H9 (cell line): ENCODE measurements around the gene RABGAP1. TPM values are rescaled to one million over a fixed set of nuclear protein-coding genes. Genes with fewer than 3 reads are reported as not detected.
A peak's percentile ranks its signal among the peaks of the same experiment; 100 is the strongest.

Source experiments
- DNase-seq: peaks from one replicate; pipeline ENCODE4 v3.0.0-alpha.2; 2017
- H2AFZ ChIP-seq: one replicate; pipeline ENCODE4 v1.6.1; 2013; ENCODE audit warnings: mild to moderate bottlenecking, low read length, control low read depth, moderate library complexity
- H2AK5ac ChIP-seq: 2 replicates; pipeline ENCODE4 v1.6.1; 2013; ENCODE audit warnings: low read length, control low read depth, mixed read lengths; ENCODE audit not compliant: insufficient read length
- H2BK120ac ChIP-seq: one replicate; pipeline ENCODE4 v1.6.1; 2013; ENCODE audit warnings: low read depth, mild to moderate bottlenecking, low read length, control low read depth, inconsistent platforms; ENCODE audit not compliant: poor library complexity, severe bottlenecking
- H2BK12ac ChIP-seq: 2 replicates; pipeline ENCODE4 v1.6.1; 2013; ENCODE audit warnings: low read length, control low read depth, mixed read lengths, low read depth; ENCODE audit not compliant: insufficient read length
- H2BK15ac ChIP-seq: 2 replicates; pipeline ENCODE4 v1.6.1; 2013; ENCODE audit warnings: low read depth, low read length, control low read depth
- H2BK20ac ChIP-seq: one replicate; pipeline ENCODE4 v1.6.1; 2013; ENCODE audit warnings: low read depth, mild to moderate bottlenecking, low read length, control low read depth, inconsistent platforms; ENCODE audit not compliant: poor library complexity, severe bottlenecking
- H2BK5ac ChIP-seq: 2 replicates; pipeline ENCODE4 v1.6.1; 2013; ENCODE audit warnings: low read length, control low read depth, mixed read lengths; ENCODE audit not compliant: insufficient read length
- H3K14ac ChIP-seq: 2 replicates; pipeline ENCODE4 v1.6.1; 2013; ENCODE audit warnings: low read length, control low read depth; ENCODE audit not compliant: insufficient read depth
- H3K18ac ChIP-seq: 2 replicates; pipeline ENCODE4 v1.6.1; 2013; ENCODE audit warnings: low read depth, mild to moderate bottlenecking, mixed read lengths, low read length, control low read depth; ENCODE audit not compliant: insufficient read length
- H3K23ac ChIP-seq: 2 replicates; pipeline ENCODE4 v1.6.1; 2013; ENCODE audit warnings: low read length, control low read depth, mixed read lengths, low read depth; ENCODE audit not compliant: insufficient read length
- H3K23me2 ChIP-seq: 2 replicates; pipeline ENCODE4 v1.6.1; 2013; ENCODE audit warnings: low read depth, mild to moderate bottlenecking, mixed read lengths, low read length, control low read depth; ENCODE audit not compliant: insufficient read length, poor library complexity, severe bottlenecking
- H3K27ac ChIP-seq: 2 replicates; pipeline ENCODE4 v1.5.1; 2013; ENCODE audit warnings: low read length, control low read depth, mixed read lengths, low read depth; ENCODE audit not compliant: insufficient read length
- H3K27me3 ChIP-seq: 2 replicates; pipeline ENCODE4 v1.6.1; 2013; ENCODE audit warnings: low read length, control low read depth, inconsistent platforms; ENCODE audit not compliant: insufficient read depth
- H3K4ac ChIP-seq: 2 replicates; pipeline ENCODE4 v1.6.1; 2013; ENCODE audit warnings: low read depth, mild to moderate bottlenecking, control low read depth, inconsistent platforms, low read length, moderate library complexity
- H3K4me1 ChIP-seq: 2 replicates; pipeline ENCODE4 v1.6.1; 2013; ENCODE audit warnings: low read length, control low read depth, inconsistent platforms; ENCODE audit not compliant: insufficient read depth
- H3K4me2 ChIP-seq: 2 replicates; pipeline ENCODE4 v1.6.1; 2013; ENCODE audit warnings: low read length, control low read depth, mixed read lengths; ENCODE audit not compliant: insufficient read length, insufficient read depth
- H3K56ac ChIP-seq: 2 replicates; pipeline ENCODE4 v1.6.1; 2013; ENCODE audit warnings: low read depth, mild to moderate bottlenecking, mixed read lengths, low read length, control low read depth; ENCODE audit not compliant: insufficient read length
- H3K79me1 ChIP-seq: 2 replicates; pipeline ENCODE4 v1.6.1; 2013; ENCODE audit warnings: low read depth, mild to moderate bottlenecking, moderate library complexity, low read length, control low read depth, inconsistent platforms; ENCODE audit not compliant: insufficient read depth, poor library complexity, severe bottlenecking
- H3K79me2 ChIP-seq: 2 replicates; pipeline ENCODE4 v1.6.1; 2013; ENCODE audit warnings: low read length, control low read depth, inconsistent platforms; ENCODE audit not compliant: insufficient read depth
- H3K9ac ChIP-seq: 2 replicates; pipeline ENCODE4 v1.6.1; 2013; ENCODE audit warnings: low read length, control low read depth, mixed read lengths; ENCODE audit not compliant: insufficient read length; ENCODE audit errors: extremely low read depth
- H3K9me3 ChIP-seq: one replicate; pipeline ENCODE4 v1.6.1; 2013; ENCODE audit warnings: low read depth, low read length, inconsistent platforms; ENCODE audit not compliant: control insufficient read depth
- H3T11ph ChIP-seq: one replicate; pipeline ENCODE4 v1.6.1; 2013; ENCODE audit warnings: mild to moderate bottlenecking, low read length, control low read depth, inconsistent platforms
- H4K20me1 ChIP-seq: one replicate; pipeline ENCODE4 v1.6.1; 2013; ENCODE audit not compliant: control insufficient read depth, insufficient read length, insufficient read depth
- H4K5ac ChIP-seq: 2 replicates; pipeline ENCODE4 v1.6.1; 2013; ENCODE audit warnings: low read depth, mild to moderate bottlenecking, mixed read lengths, low read length, control low read depth; ENCODE audit not compliant: insufficient read length
- H4K8ac ChIP-seq: replicated peaks from 2 replicates; pipeline ENCODE4 v1.6.1; 2013; ENCODE audit warnings: low read length, control low read depth, mixed read lengths, low read depth; ENCODE audit not compliant: insufficient read length
- H4K91ac ChIP-seq: 2 replicates; pipeline ENCODE4 v1.6.1; 2013; ENCODE audit warnings: low read depth, mild to moderate bottlenecking, moderate library complexity, mixed read lengths, low read length, control low read depth; ENCODE audit not compliant: insufficient read length
- H3K27ac Mint-ChIP-seq, 3 experiments: 2 replicates in 2 of 3; 3 replicates in 1 of 3; pipeline ENCODE4 v1.8.0; 2020 to 2021; ENCODE audit warnings: mixed read lengths in 3 of 3, mild to moderate bottlenecking in 1 of 3, moderate library complexity in 1 of 3
- H3K27me3 Mint-ChIP-seq: 2 replicates; pipeline ENCODE4 v1.8.0; 2021; ENCODE audit warnings: low read depth, mild to moderate bottlenecking, moderate library complexity, mixed read lengths
- H3K36me3 Mint-ChIP-seq, 3 experiments: 2 replicates in 2 of 3; 3 replicates in 1 of 3; pipeline ENCODE4 v1.8.0; 2020 to 2021; ENCODE audit warnings: low read depth in 3 of 3, mixed read lengths in 3 of 3; ENCODE audit not compliant: insufficient read depth in 1 of 3
- H3K4me1 Mint-ChIP-seq, 2 experiments: 2 replicates each; pipeline ENCODE4 v1.8.0; 2020; ENCODE audit warnings: mixed read lengths in 2 of 2
- H3K4me3 Mint-ChIP-seq, 2 experiments: 2 replicates in 1 of 2; 3 replicates in 1 of 2; pipeline ENCODE4 v1.8.0; 2020 to 2021; ENCODE audit warnings: mild to moderate bottlenecking in 2 of 2, mixed read lengths in 2 of 2, moderate library complexity in 1 of 2
- H3K9me3 Mint-ChIP-seq, 2 experiments: 2 replicates in 1 of 2; 3 replicates in 1 of 2; pipeline ENCODE4 v1.8.0; 2020; ENCODE audit warnings: mild to moderate bottlenecking in 2 of 2, mixed read lengths in 2 of 2, moderate library complexity in 1 of 2
- WGBS: extraction: QIAGEN DNeasy Blood & Tissue Kit; methylation state at CpG from one replicate; pipeline ENCODE4 v1.1.7; 2013; ENCODE audit warnings: missing lambda C conversion rate, low lambda C conversion rate, mixed read lengths; ENCODE audit not compliant: insufficient read length; ENCODE audit errors: extremely low coverage; 5-methylcytosine and 5-hydroxymethylcytosine counted together
- total RNA-seq: library from RNA; stranded (reverse); gene quantifications from 2 replicates; pipeline ENCODE4 v1.2.1, GENCODE V29; 2021
- TF ChIP-seq, protein P1 (sequence below): fragments of 200-600 bp; sonication (generic); conservative IDR thresholded peaks from 3 replicates; pipeline ENCODE4 v1.8.0; 2021; ENCODE audit warnings: antibody characterized with exemption, mild to moderate bottlenecking

RABGAP1 gene
- total RNA-seq, 1 experiment from 2014 or later = 31.6 TPM

DNA sequence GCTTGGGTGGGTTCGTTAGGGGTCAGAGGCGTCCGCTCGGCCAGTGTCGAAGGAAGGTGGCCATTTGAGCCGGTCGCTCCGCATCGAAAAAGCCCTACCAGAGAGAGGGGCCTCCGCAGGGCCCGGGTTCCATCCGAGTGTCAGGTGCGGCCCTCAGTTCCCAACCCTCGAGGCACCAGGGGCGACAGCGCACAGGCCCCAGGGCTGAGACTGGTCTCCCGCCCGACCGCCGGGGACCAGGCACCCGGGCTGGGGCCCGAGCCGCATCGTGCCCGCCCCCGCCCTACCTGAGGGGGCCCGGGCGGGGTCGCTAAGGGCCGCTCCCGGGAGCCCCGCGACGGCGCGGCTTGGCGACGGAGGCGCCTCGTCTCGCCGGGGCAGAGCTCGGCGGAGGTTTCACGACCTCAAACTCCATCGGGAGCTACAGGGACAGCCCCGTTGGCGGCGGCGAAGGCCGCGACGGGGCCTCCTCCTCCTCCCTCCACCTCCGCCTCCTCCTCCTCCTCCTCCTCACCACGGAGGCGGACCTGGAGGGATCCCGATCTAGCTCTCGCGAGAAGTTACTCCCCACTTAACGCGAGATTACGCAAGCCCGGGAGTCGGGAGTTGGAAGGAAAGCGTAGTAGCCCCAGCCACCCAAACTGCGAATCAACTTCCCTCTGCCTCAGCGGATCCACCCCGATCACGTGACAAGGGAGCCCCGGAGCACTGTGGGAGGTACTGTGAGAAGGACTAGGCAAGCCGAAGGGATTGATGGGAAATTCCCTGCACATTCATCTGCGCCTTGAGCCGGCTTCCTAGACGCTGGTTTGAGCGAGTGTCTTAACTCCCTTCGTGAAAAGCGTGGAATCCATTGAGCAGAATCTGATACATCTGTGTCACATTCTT is 35.8 kb upstream of the RABGAP1 start, which contains the start of gene RC3H2:
Gene RC3H2 (minus strand): TSS at position 537 of the 888 bp plus-strand sequence. CDS start 7,850 bp downstream, outside the sequence.
- Histone ChIP-seq H3K56ac (no peak within 1 kb of the TSS), H3K18ac (peak within 1 kb of the TSS; percentile 83), H4K20me1 (no peaks in the 10 kb centered on the region), H3K9me3 (no peaks in the 10 kb centered on the region), H4K5ac (no peak within 1 kb of the TSS), H3K4me1 (no peaks in the 10 kb centered on the region), H2BK12ac (no peak within 1 kb of the TSS), H3K4ac (no peak within 1 kb of the TSS; the same call in 1 of the 2 replicates), H3K23ac (no peak within 1 kb of the TSS), H3K27me3 (no peaks in the 10 kb centered on the region), H4K8ac (no peak within 1 kb of the TSS), H3K79me2 (peaks cover 15% of the 10 kb centered on the region; the same call in 1 of the 2 replicates), H4K91ac (no peak within 1 kb of the TSS), H3K14ac (peak within 1 kb of the TSS; percentile 92), H3K9ac (peak within 1 kb of the TSS; percentile 92), H3K27ac (no peak within 1 kb of the TSS), H3K79me1 (peaks cover 3% of the 10 kb centered on the region), H3K4me2 (peak within 1 kb of the TSS; percentile 88), H2AFZ (peak within 1 kb of the TSS; percentile 71), H2BK5ac (no peak within 1 kb of the TSS), H3K23me2 (no peaks in the 10 kb centered on the region), H2BK120ac (peak within 1 kb of the TSS; percentile 39), H3T11ph (no peak within 1 kb of the TSS), H2AK5ac (no peak within 1 kb of the TSS), H2BK15ac (no peak within 1 kb of the TSS; the same call in 1 of the 2 replicates), H2BK20ac (no peak within 1 kb of the TSS)
- Mint-ChIP-seq H3K27me3 (no peaks in the 10 kb centered on the region), H3K36me3 (peaks cover 0 to 5% (median 0%) of the 10 kb centered on the region in 3 experiments; a peak in 2 of 7 replicates), H3K4me3 (peak within 1 kb of the TSS; percentile 90 to 93), H3K9me3 (no peaks in the 10 kb centered on the region), H3K4me1 (peaks cover 10 to 11% of the 10 kb centered on the region in 2 experiments), H3K27ac (peak within 1 kb of the TSS; percentile 97 to 98 (median 98))
- WGBS = no CpG with 5 or more reads among the region's 77 CpGs
- DNase-seq = peak; percentile 100
- TF ChIP-seq, protein P1, sequence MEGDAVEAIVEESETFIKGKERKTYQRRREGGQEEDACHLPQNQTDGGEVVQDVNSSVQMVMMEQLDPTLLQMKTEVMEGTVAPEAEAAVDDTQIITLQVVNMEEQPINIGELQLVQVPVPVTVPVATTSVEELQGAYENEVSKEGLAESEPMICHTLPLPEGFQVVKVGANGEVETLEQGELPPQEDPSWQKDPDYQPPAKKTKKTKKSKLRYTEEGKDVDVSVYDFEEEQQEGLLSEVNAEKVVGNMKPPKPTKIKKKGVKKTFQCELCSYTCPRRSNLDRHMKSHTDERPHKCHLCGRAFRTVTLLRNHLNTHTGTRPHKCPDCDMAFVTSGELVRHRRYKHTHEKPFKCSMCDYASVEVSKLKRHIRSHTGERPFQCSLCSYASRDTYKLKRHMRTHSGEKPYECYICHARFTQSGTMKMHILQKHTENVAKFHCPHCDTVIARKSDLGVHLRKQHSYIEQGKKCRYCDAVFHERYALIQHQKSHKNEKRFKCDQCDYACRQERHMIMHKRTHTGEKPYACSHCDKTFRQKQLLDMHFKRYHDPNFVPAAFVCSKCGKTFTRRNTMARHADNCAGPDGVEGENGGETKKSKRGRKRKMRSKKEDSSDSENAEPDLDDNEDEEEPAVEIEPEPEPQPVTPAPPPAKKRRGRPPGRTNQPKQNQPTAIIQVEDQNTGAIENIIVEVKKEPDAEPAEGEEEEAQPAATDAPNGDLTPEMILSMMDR = no peak
